EH (cell line): ENCODE data around the gene IBTK.
"Not testable (repeated sequence)": the region's sequence is repeated elsewhere in the genome, so short reads cannot be mapped to it uniquely, and the experiment has no call there.

Experiments used
- DNase-seq: peaks from one replicate; pipeline ENCODE4 v3.0.0-alpha.2; 2015; ENCODE audit warnings: low read depth

The IBTK gene

DNA sequence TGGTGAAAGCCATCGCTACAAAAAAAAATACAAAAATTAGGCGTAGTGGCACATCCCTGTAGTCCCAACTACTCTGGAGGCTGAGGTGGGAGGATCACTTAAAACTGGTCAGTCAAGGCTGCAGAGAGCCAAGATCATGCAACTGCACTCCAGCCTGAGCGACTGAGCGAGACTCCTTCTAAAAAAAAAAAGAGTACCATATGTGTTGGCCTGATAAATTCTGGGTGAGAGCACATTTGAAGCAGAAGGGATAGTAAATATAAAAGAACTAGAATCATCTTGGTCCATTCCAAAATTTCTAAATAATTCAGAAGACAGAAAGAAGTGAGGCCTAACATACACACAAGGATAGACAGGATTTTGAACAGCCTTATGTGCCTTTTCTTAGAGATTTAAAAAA lies 2.2 kb downstream of the IBTK start:
- DNase-seq = no peak

DNA sequence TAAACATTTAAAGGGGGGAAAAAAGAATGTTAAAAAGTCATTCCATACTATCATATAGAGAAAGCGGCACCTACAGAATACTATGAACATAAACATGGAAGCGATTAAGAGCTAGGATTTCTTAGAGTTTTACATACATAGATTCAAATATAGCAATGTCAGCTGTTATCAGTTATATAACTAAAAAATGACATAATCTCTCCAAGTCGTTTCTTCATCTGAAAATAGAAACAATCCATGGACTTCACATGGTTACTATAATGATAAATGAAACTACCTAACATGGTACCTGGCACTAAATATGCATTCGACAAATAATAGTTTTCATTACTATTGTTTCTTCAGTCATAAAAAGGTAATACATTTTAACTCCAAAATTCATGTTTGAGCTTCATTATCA lies 3.7 kb downstream of the IBTK start:
- no peak for DNase-seq

- no peak for DNase-seq
Observed at GRCh38 chr6:82240186-82240585, 7.4 kb downstream of the IBTK start.

DNA sequence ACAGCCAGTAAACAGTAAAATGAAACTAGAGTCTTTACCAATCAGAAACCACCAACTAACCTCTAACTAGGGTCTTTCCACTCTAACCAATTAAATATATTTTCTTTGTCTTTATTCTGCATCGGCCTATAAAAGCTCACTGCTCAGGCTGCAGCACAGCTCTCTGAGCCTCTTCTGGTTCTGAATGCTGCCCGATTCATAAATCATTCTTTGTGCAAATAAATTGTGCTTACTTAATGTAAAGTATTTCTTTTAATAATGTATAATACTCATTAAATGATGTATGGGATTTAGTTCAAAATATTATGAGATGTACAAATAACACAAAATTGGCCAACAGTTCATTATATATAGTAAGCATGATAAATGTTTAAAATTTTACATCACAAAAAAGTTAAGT lies 7.9 kb downstream of the IBTK start:
- no peak for DNase-seq

GRCh38 chr6:82237013-82237412 lies 10.5 kb downstream of the IBTK start:
- DNase-seq = peak; percentile 39

DNA sequence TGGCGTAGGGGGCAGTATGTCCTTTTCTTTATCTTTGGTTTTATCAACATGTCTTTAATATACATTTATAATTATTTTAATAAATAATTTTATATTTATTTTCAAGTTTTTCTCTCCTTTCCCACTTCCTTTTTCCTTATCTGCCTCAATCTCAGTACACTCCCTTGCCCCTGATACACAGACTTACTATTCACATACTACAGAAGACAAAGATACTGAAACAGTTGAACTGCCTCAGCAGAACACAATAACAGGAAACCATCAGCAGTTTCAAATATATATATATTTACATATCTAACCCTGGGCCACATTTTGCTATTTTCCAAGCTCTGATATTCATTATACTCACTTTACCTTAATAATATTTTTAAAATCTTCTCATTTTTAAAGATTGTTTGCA lies 19.8 kb downstream of the IBTK start:
- DNase-seq = no peak

DNA sequence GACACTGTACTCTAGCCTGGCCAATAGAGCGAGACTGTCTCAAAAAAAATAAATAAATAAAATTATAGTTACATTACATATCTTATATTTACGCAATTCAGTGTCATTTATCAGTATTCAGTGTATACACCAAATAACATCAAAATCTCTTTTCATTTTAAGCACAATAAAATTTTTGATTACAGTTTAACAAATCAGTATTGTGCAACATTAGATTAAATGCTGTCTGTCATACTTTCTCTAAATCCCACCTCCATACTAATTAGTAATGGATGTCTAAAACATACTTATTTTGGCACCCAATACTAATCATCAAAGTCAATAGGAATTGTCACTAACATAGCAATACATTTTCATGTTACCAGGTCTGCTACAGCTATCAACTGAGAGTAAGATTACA lies 27.4 kb downstream of the IBTK start:
- DNase-seq = no peak

DNA sequence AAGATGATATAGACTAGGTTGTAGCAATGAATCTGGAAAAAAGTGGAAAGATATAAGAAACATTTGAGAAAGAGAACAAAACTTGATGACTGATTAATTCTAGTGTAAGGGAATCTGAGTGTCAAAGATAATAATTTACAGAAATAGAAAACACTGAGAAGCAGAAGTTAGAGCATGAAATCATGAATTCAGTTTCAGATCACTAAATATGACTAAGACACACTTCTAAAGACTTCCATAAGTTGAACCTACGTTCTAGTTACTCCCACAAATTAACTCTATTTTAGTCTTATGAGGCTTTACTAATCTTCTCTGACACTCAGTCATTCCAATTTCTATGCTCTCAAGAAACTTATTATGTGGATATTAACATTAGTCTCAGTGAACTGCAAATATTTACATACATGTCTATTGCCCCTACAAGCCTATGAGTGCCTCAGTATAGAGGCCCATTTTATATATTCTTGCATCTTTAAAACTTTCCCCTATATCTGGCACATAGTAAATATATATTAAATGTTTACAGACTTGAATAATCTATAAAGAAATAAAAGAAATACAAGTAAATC lies 30.4 kb downstream of the IBTK start:
- DNase-seq = no peak

GRCh38 chr6:82216549-82216948 lies 31.0 kb downstream of the IBTK start:
- no peak for DNase-seq

DNA sequence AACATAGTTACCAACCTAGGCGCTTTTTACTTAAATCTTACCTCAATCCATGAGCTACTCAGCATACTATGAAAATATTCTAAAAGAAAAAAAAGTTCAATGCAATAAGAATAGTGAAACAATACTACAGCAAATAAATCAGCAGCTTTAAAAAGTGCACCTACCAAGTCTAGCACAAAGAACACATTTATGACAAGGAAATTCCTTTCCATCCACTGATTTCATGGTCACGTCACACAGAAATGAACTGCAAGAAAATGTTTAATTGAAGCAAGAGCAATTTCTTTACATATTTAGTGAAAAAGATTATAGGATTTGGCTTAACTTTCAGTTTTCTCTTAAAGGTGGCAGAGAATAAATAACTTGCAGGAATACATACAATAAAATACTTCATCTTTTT lies 36.2 kb downstream of the IBTK start:
- no peak for DNase-seq

DNA sequence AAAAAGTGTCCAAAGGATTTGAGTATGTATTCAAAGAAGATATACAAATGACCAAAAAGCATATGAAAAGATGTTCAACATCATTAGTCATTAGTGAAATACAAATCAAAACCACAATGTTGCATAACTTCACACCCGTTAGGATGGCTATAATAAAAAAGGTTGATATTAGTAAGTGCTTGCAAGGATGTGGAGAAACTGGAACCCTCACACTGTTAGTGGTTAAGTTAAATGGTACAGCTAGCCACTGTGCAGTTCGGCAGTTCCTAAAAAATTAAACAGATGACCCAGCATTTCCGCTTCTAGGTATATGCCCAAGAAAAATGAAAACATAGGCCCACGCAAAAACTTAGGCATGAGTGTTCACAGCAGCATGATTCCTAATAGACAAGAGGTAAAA lies 38.6 kb downstream of the IBTK start:
- DNase-seq = peak; percentile 13

- peak; percentile 39 for DNase-seq
Observed at GRCh38 chr6:82205930-82206392, 41.6 kb downstream of the IBTK start.

DNA sequence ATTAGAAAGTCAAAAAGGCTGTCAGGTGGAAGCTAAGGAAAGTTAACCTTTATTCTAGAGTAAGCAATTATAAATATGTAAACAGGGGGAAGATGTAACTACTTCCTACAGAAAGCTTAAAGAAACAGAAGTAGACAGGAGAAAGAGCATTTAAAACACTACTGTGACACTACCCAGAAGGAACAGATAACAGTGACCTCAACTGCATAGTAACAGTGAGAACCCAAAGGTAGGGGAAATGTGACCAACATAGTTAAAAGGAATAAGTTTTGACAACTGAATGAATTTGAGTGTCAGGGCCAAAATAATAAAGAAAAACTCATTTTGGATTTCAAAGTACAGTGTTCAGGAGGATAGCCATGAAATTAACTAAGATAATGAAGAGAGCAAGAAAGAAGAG lies 43.5 kb downstream of the IBTK start:
- DNase-seq = no peak

DNA sequence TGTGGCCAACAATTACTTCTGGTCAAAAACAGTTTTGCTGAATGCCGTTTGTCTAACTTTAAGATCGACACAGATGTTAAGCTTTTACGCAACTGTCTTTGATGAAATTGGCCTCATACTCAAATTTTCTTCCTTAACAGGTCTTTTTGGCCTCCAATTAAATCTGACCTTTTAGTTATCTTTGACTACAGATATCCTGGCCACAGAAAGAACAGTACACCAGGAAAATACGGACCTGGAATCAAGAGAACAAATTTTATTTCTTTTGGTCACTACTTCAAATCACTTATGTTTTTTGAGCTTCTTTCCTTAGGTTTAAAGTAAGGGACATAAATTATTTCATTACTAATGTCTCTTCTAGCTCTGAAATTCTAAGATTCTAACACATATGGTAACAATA lies 49.8 kb downstream of the IBTK start:
- DNase-seq = no peak

DNA sequence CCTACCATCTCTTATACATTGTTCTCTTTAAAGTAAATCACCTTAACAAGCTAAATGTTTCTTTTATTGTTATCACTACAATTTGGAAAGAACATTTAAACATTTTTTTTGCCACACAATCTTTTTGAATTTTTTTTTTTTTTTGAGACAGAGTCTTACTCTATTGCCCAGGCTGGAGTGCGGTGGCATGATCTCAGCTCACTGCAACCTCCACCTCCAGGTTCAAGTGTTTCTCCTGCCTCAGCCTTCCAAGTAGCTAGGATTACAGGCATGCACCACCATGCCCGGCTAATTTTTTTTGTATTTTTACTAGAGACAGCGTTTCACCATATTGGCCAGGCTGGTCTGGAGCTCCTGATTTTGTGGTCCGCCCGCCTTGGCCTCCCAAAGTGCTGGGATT lies 50.3 kb downstream of the IBTK start:
- DNase-seq = not testable (repeated sequence)

DNA sequence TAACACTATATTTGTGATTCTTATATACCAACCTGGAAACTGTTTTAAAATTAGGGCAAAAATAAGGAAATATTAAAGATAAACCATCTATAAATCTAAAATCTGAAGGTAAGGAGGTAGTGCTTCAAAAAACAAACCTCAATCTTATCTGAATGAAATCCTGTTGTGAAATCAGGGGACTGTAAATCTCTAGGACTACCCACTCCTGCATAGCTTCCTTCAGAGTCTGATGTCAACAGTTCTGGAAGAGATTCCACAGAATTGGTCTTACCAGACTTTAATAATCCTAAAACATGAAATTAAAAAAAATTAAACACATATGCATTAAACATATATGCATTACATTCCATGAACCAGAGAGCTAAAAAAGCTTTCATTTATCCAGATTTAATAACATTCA lies 51.4 kb downstream of the IBTK start:
- DNase-seq = no peak

DNA sequence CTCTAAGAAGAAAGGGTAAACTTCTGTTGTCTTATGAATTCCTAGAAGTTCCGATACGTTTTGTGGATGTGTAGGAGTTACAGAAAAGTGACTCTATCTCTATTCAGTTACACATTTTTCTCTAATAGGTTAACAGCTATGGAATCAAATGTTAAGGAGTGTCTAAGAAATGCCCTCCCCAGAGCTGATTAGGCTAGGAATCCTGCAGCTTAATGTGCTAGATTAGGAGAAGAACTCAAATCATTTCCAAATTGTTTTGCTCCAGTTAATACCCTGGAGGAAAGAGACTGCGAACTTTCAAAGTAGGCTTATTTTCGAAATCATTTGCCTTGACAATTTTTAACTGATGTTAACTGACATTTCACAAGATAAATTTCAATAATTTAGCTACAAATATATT lies 51.9 kb downstream of the IBTK start:
- no peak for DNase-seq

GRCh38 chr6:82185948-82186535 lies 61.5 kb downstream of the IBTK start:
- peak; percentile 16 for DNase-seq

GRCh38 chr6:82183642-82184282 lies 63.8 kb downstream of the IBTK start:
- DNase-seq = no peak

DNA sequence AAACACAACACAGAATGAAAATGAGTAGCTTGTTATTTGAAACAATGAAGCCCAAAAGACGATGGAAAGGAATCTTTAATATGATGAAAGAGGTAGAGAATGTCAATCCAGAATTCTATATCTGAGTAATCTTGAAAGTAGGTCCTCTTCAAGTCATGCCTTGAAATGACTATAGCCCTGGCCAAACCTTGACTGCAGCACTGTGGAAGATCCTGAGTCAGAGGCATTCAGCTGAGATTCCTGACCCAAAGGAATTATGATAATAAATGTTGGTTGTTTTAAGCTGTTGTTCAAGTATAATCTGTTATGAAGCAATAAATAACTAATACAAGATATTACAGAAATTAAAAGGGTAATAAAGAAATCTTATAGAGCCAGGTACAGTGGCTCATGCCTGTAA lies 64.8 kb downstream of the IBTK start:
- DNase-seq = peak; percentile 72

- no peak for DNase-seq
Observed at GRCh38 chr6:82179415-82179814, 68.1 kb downstream of the IBTK start.

DNA sequence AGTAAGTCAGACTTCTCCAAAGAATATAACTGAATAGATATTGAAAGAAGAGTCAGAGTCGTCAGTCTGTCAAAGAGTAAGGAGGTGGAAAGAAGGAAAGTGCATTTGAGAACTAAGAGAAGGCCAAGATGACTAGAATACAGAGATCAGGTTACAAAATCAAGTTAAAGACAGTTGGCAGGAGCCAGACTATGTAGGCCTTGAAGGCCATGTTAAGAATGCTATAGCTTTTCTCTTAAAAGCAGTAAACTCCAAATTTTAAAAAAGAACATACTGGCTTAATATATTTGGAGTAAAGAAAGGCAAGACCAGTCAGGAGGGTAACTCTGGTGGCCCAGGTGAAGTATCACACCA lies 68.8 kb downstream of the IBTK start:
- no peak for DNase-seq

DNA sequence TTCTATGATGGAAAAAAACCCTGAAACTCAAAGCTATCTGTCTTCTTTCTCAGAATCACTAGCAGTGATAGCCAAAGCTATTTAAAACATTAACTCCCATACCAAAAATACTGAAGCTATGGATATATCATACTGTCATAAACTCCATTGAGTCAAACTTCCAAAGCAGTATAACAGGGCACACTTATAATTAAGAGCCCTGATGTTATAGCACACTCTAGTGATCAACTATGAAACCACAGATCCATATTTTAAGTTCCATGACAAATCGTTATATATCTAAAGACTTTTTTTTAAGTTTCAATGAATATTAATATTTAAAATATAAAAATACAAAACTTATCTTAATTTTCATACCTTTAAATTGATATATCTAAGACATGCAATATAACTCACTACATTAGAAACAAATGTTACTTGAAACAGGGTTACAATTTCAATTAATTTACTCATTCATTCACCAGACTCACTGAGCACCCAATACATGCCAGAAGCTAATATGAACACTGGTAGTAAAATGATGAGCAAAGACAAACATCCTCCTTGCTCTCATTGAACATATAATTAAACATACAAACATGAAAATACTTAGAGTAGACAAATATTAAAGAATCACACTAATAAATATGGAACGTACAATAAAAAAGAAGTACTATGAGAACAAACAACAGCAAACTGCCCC lies 69.3 kb downstream of the IBTK start:
- DNase-seq = peak; percentile 64
